GM12801 (cell line): ENCODE measurements around the gene CEBPE.

Source experiments
- TF ChIP-seq, protein P1 (sequence below): IDR thresholded peaks from one replicate; pipeline ENCODE4 v1.5.1; 2011; ENCODE audit warnings: control low read depth; ENCODE audit not compliant: insufficient read length; ENCODE audit errors: extremely low read depth

The CEBPE gene

DNA sequence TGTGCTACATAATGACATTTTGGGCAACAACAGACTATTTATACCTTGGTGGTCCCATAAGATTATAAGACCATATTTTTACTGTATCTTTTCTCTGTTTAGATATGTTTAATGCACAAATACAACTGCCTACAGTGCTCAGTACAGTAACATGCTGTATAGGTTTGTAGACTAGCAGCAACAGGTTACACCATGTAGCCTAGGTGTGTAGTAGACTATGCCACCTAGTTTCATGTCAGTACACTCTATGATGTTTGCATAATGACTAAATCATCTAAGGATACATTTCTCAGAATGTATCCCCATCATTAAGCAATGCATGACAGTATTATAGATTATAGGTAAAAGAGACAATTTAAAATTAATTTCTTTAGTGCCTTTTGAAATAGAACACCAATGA is 30.7 kb upstream of the CEBPE start:
- TF ChIP-seq, protein P1, sequence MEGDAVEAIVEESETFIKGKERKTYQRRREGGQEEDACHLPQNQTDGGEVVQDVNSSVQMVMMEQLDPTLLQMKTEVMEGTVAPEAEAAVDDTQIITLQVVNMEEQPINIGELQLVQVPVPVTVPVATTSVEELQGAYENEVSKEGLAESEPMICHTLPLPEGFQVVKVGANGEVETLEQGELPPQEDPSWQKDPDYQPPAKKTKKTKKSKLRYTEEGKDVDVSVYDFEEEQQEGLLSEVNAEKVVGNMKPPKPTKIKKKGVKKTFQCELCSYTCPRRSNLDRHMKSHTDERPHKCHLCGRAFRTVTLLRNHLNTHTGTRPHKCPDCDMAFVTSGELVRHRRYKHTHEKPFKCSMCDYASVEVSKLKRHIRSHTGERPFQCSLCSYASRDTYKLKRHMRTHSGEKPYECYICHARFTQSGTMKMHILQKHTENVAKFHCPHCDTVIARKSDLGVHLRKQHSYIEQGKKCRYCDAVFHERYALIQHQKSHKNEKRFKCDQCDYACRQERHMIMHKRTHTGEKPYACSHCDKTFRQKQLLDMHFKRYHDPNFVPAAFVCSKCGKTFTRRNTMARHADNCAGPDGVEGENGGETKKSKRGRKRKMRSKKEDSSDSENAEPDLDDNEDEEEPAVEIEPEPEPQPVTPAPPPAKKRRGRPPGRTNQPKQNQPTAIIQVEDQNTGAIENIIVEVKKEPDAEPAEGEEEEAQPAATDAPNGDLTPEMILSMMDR, result no peak

GRCh38 chr14:23148591-23149249 is 29.7 kb upstream of the CEBPE start:
- TF ChIP-seq, protein P1, result no peak

- TF ChIP-seq, protein P1, result no peak
Observed at GRCh38 chr14:23147676-23148075, 28.6 kb upstream of the CEBPE start.

DNA sequence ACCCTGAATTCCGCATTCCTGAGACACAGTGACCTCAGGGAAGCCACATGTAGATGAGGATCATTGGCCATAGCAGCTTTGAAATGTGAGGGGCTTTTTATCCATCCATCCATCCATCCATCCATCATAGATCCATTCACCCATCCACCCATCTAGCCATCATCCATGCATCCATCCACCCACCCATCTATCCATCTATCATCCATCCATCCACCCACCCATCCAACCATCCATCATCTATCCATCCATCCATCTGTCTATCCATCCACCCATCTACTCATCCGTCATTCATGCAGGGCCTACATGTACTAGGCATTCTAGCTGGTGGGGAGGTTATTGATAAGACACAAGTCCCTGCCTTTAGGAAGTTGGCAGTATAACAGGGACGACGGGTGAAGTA is 27.9 kb upstream of the CEBPE start:
- TF ChIP-seq, protein P1, result no peak

- TF ChIP-seq, protein P1, result no peak
Observed at GRCh38 chr14:23146351-23146910, 27.4 kb upstream of the CEBPE start.

DNA sequence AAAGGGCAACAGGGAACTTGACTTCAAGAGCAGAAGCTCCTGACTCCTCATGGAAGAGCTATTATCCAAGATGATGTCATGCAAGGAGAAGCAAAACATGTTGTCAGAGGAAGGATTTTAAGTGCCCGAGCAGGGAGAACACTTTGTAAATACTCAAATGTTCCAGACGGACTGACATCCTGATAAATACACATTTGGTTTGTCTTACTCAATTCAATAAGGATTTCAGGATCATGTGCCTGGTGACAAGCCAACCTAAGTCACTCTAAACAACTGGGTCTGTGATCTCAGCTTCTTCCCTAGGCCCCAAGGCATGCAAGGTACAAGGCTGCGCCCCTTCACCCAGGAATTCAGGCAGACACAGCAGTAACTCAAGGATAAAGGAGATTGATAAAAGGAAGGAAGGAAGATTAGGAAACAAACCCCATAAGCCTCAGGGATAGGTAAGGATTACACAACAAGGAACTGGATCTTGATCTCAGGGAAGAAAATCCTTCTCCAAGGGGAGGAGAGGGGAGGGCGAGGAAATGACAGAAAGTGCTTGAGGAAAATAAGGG is 26.8 kb upstream of the CEBPE start:
- TF ChIP-seq, protein P1, result no peak

GRCh38 chr14:23143911-23144310 is 24.9 kb upstream of the CEBPE start:
- TF ChIP-seq, protein P1, result no peak
